GM21447 (cell line): ENCODE measurements around the gene PHC2.

Experiments used
- ATAC-seq: cut with Tn5 transposase; IDR thresholded peaks from one replicate; pipeline ENCODE4 v1.9.1; 2021; ENCODE audit not compliant: unreplicated experiment

Gene PHC2, protein sequence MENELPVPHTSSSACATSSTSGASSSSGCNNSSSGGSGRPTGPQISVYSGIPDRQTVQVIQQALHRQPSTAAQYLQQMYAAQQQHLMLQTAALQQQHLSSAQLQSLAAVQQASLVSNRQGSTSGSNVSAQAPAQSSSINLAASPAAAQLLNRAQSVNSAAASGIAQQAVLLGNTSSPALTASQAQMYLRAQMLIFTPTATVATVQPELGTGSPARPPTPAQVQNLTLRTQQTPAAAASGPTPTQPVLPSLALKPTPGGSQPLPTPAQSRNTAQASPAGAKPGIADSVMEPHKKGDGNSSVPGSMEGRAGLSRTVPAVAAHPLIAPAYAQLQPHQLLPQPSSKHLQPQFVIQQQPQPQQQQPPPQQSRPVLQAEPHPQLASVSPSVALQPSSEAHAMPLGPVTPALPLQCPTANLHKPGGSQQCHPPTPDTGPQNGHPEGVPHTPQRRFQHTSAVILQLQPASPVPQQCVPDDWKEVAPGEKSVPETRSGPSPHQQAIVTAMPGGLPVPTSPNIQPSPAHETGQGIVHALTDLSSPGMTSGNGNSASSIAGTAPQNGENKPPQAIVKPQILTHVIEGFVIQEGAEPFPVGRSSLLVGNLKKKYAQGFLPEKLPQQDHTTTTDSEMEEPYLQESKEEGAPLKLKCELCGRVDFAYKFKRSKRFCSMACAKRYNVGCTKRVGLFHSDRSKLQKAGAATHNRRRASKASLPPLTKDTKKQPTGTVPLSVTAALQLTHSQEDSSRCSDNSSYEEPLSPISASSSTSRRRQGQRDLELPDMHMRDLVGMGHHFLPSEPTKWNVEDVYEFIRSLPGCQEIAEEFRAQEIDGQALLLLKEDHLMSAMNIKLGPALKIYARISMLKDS

DNA sequence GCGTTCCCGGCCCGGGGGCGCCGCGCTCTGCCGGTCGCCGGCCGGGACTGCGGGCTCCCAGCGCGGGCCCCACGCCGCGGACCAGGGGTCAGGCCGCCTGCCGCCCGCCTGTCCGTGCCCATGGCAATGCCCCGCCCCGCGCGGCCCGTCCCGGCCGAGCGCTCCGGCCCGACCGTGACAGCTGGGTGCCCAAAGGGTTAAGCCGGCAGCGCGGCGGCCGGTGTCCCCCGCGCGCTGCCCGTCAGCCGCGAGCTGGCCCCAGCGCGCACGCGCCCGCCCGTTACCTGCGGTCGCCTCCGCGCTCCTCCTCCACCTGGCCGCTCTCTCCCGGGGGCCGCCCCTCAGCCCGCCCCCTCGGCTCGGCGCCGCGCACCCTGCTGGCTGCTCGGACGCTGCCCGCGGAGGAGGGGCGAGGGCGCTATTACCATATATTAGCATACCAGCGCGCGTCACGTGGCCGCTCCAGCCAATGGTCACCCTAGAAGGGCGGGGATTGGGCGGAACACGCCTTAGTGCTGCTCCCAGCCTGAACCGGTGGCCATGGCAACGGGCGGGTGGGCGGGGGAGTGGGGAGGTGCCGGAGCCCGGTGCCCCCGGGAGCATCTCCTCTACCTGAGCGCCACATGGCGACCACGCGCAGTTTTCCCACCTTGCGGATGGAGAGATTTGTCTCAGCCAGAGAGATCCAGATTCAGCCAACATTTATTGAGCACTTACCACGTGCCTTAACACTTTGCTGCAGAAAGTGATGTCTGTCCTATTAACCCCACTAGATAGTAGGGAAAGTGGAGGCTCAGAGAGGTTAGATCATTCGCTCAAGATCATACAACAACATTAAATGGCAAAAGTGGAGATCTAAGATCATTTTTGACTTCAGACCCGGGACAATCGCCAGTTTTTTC lies at the start of gene PHC2:
Gene PHC2 (minus strand): TSS at position 404 of the 902 bp plus-strand sequence. CDS start 55,556 bp downstream, outside the sequence.
- peak; percentile 89 for ATAC-seq

DNA sequence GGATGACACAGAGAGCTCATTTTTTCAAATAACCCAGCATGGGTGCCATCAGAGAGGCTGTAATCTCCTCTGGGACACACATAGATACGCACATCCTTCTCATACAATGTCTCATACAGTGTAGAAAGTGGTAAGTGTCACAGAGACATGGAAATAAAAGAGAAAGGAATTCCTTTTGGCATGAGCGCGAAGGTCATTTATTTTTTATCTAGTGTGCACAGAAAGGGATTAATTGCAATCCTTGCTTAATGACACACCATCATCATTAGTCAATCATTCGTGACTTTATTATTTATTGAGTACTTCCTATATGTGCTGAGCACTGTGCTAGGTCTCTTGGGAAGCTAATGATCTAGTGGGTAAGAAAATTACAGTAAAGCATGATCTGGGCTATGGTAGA lies 46.6 kb upstream of the PHC2 start:
- no peak for ATAC-seq

DNA sequence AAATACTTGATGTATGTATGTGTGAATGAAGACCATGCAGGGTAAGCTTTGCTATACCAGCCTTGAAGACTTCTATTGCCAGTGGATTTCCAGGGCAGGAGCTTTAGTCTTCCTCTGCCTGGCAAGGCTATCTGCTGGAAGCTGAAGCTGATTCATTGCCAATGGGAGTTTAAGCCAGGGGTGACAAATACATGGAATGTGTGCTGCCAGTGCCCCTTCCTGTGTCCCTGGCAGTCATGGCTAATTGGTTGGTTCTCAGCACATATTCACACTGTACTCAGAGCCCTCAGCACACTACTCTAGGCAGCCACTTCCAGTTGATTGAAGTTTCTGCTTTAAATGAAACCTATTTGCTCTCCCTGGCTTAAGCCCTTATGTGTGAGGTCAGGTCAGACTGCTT lies 43.0 kb upstream of the PHC2 start:
- ATAC-seq: no peak

DNA sequence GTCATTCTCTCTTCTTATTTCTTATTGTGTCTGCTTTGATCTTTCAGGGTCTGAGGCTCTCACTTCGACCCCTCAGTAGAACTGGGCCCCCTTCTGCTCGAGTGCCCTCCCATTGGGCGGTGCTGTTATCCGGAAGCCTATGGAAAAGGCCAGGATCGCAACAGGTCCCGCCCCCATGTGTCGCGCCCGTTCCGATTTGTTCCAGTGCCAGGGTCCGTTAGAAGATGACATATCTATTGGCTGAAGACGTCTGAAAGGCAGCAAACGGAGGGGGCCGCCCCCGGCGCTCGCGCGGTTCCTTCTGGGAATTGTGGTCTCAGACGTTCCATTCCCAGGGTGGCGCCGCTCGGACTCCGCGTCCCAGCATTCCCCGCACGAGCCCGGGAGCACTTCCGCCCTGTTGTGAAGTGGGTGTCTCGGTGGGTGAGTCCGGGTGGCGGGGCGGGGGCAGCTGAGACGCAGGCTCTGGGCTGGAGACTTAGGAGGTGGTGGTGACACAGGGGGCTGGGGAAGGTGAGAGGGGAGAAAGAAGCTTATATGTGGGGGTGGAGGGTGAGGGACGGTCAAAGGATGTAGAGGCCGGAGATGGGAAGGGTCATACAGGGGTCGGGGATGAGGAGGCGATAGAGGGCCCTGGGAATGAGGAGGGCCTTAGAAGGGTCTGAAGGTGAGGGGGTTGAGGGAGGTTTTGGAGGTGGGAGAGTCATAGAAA lies 41.5 kb upstream of the PHC2 start, which contains the start of gene ZSCAN20:
Gene ZSCAN20 (plus strand): TSS at position 377 of the 712 bp plus-strand sequence. CDS start 6,644 bp downstream, outside the sequence.
- peak; percentile 85 for ATAC-seq

DNA sequence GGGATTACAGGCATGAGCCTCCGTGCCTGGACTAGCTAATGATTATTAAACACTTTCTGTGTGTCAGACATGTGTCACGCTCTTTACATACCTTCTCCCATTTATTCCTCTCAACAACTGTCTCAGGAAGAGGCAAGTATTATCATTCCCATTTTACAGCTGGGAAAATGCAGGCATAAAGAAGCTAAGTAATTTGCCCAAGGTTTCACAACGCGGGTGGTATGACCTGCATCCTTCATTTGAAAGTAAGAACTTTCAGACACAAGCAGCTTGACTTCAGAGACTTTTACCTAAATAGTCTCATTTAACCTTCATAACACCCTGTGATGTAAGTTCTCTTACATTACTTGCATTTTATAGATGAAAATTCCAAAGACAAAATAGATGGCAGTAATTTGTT lies 40.5 kb upstream of the PHC2 start:
- ATAC-seq: no peak

DNA sequence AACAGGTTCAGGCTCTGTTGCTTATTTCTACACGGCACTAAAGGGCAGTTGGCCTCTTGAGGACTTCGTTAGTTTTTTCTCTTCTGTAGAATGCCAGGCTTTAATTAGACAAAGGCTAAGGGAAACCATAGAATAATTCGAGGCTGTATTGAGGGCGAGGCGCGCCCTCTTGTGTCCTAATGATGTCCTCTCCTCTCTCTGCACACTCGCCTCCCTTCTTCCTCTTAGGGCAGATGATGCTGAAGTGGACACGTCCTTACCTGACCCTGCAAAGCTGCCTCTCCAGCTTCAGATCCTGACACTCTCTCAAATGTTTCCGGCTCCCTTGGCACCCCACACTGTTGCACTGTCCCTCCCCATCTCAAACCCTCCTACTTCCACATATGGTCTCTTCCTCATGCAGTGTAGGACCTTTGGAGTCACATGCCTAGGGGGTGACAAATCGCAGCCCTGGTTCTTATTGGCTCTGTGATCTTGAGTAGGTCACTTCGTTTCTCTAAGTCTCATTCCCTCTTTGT lies 39.7 kb upstream of the PHC2 start:
- ATAC-seq: no peak

DNA sequence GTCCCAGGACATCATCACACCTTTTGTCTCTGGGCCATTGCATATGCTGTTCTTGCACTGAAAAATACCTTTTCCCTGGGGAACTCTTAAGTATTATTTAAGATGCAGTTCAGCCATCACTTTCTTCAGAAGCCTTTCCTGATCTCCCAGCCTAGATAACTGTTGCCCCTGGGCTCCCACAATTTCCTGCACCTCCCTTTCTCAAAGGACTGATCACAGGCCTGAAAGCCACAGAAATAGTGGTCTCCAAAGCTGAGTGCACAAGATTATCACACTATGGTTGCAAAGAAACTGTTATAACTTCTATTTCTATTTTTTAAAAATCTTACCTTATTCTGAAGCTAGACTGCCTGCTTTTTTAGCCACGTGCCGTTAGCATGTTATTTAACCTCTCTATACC lies 38.8 kb upstream of the PHC2 start:
- ATAC-seq: no peak

DNA sequence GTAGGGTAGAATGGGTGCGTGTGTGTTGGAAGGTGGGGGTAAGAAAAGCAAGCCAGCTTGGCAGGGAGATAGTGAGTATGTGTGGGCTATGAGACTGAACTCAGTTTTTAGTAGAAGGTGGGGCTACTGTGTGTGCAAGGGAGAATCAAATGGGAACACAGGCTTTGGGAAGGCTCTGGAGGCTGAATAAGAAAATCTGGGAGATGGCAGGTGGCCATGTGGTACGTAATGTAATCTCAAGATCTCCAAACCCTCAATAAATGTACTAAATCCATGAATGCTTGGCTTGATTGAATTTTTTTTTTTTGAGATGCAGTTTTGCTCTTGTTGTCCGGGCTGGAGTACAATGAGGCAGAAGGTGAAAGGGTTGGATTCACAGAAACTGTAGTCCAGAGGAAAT lies 38.1 kb upstream of the PHC2 start:
- no peak for ATAC-seq

DNA sequence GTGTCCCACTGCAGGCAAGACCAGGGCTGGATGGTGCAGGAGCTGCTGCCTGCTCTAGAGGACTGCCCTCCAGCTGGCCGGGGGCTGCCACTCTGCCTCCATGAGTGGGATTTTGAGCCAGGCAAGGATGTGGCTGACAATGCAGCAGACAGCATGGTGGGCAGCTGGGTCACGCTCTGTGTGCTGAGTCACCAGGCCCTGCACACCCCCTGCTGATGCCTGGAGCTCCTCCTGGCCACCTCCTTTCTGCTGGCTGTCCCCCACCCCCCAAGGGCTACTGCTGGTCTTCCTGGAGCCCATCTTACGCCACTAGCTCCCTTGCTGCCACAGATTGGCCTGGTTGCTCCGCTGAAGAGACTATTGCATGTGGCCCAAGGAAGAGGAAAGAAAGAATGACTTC lies 37.6 kb upstream of the PHC2 start:
- no peak for ATAC-seq

DNA sequence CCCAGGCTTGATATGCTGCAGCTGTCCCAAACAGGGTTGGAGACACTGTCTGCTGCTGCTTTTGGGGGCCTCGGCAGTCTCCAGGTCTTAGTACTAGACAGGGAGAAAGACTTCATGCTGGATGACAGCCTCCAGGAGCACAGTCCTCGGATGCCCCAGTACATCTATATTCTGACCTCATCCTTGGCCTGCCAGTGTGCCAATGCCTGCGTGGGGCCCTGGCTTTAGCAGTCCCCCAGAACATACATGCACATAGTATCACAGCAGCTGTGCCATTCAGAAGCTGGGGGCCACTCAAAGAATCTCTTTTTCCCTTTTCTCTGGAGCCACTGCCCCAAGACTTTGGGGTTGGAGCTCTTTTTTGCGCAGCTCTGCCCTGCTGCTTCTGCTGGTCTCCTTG lies 37.1 kb upstream of the PHC2 start:
- ATAC-seq: no peak

DNA sequence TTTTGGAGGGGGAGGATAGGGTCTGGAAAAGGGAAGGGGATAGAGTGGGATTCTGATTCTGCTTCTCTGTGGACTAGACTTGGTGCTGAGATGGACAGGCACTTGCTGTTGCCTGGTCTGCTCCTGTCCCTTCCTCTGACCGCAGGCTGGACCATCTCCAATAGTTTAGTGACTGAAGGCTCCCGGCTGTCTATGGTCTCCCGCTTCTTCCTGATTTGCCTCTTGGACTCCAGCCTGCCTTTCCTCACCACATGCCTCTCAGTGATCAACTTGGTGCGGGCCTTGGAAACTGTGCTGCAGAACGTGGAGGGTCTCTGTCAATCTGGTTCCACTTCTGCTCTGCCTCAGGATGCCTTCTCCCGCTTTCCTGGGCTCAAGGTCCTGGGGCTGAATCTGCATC lies 35.3 kb upstream of the PHC2 start:
- no peak for ATAC-seq

DNA sequence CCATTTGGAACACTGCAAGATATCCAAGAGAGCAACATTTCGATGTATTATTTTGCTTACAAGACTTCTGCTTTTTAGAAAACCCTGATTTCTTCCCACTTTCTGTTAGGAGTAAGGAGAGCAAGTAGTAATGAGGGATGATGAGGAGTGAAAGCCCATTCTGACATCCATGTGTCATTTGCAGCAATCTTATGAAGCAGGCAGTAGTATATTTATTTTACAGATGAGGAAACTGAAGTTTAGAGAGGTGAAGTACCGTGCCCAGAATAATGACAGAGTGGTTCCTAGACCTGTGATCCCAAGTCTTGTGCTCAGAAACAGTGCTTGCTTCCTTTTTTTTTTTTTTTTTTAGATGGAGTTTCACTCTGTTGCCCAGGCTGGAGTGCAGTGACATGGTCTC lies 34.4 kb upstream of the PHC2 start:
- no peak for ATAC-seq

DNA sequence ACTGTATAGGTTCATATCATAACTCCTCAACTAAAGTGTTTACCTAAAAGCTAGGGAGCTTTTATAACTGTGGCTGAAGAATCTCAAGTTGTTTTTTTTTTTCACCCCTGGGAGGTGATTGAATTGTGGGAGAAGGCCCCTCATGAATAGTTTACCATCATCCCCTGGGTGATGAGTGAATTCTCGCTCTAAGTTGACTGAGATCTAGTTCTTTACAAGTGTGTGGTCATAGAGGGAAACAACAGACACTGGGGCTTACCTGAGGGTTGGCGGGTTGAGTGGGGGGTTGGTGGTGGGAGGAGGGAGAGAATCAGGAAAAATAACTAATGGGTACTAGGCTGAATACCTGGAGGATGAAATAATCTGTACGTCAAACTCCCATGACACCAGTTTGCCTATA lies 33.7 kb upstream of the PHC2 start:
- no peak for ATAC-seq

DNA sequence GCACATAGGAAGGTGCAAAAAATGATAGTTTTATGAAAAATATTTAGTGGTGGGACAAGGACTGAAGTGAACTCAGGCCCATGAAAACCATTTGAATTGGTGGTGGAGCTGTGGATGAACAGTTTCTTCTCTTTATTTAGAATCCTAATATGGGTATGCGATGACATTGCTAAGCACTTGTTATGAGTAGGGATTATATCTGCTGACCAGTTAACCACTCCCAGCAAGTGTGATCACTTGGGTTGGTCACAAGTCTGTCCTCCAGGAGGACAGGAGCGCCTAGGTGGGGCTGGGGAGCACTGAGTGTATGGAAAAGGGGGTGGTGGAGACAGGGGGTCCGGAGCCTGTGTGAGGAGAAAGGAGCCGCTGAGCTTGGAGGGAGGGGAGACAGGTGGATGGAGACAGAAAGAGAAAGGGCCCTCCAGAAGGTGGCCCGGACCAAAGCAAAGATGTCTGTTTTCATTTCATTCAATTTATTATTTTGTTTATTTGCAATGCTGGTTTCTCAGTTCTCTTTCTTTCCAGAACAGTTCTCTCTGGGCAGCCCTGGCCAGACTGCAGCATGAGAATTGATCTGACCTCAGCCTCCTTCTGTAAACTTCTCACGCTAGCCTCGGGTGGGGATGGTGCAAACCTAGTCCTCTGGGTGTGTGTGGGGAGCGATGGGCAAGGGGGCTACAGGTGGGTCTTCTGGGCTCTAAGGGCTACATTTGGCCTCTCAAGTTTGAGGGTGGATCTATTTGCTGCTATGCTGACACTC lies 31.7 kb upstream of the PHC2 start:
- no peak for ATAC-seq

DNA sequence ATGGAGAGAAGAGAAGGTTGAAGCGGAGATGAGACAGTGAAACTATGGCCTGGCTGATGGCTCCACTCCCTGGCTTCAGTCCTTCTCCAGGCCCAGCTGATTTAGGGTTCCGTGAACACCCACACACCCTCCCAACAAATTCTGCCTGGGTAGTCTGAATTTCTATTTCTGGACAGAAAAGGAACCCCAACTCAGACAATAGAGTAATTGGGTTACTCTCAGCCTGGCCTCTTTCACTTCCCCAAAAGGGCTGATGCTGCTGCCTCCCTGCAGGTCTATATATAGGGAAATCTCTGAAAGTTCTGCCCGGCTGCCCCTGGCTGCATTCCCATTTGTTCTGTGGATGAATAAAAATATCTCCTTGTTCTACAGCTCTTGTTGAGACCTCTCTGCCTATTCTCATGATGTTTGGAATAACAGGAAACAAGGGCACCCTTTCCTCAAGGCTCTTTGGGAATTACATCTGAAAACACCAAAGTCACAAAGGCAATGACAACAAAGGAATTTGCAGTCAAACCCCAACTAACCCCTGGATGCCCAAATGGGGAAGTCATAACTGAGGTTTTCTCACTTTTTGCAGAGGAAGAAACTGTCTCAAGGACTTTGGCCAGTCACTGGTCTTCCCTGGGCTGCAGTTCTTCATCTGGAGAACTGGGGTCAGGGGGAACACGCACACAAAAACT lies 30.2 kb upstream of the PHC2 start:
- ATAC-seq: peak; percentile 69

DNA sequence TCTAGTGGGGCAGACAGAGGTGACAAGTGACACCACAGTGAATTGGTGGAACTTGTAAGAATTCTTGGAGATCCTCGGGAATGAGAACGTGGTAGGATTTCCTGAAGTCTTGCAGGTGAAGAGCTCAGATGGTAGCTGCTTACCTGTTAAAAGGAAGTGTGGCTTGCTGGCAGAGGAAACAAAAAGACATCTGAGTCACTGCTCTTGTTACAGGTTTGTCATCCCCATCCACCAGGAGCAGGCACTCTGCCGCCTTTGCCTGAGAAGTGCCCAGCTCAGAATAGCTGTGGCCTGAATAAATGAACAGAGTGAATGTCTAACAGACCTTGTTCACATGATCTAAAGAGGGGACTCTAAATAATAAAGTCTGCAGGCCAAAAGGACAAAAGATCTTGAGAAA lies 29.2 kb upstream of the PHC2 start:
- no peak for ATAC-seq

DNA sequence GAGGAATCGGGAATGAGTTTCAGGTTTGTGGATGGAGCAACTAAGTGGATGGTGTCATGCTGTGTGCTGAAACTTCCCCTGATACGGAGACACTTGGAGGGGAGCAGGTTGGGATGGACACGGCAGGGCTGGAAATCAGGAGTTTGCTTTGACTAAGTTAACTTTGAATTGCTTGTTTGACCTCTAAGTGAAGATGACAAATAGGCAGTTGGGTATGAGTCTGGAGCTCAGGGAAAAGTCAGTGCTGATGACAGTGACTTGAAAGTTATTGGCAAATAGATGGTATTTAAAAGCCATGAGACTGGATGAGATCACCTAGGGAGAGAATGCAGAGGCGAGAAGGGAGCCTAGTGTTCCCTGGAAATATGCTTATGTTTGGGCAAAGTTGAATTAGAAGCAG lies 28.8 kb upstream of the PHC2 start:
- no peak for ATAC-seq

DNA sequence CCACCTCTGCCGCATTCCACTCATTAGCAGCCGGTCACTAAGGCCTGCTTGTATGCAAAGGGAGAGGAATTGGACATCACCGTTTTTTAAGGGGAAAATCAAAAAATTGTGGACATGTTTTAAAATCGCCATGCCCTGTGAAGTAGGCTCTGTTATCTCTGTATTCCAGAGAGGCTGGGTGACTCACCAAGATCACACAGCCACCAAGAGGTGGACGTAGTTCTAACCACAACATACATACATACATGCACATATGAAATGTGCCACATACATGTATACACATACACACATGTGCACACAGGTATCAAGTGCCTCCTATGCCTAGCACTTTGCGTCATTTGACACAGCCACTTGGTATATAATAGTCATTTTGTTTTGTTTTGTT lies 25.6 kb upstream of the PHC2 start:
- ATAC-seq: no peak
